Neural cell (in vitro differentiated cells): ENCODE data around the gene HLTF. TPM values are rescaled to one million over a fixed set of nuclear protein-coding genes. Genes with fewer than 3 reads are reported as not detected.

Experiments
- H2AFZ ChIP-seq: fragments of 200-600, 300-800 bp; sonication (generic), shearing (Covaris generic); 2 replicates; pipeline ENCODE4 v1.6.0; 2014; ENCODE audit warnings: low read depth, mild to moderate bottlenecking, antibody characterized with exemption, low read length, moderate library complexity
- H3F3A ChIP-seq: fragments of 200-600 bp; shearing (Covaris generic); 2 replicates; pipeline ENCODE4 v1.6.1; 2016; ENCODE audit warnings: mild to moderate bottlenecking, moderate library complexity, mixed read lengths, antibody characterized with exemption, low read length; ENCODE audit not compliant: insufficient read depth, poor library complexity, severe bottlenecking
- H3K27ac ChIP-seq: fragments of 200-600, 300-800 bp; sonication (generic), shearing (Covaris generic); 2 replicates; pipeline ENCODE4 v1.5.1; 2014; ENCODE audit warnings: mild to moderate bottlenecking, low read length, moderate library complexity
- H3K27me3 ChIP-seq: fragments of 300-800, 200-600 bp; sonication (generic), shearing (Covaris generic); 2 replicates; pipeline ENCODE4 v1.6.0; 2014; ENCODE audit warnings: mild to moderate bottlenecking, low read depth, low read length, moderate library complexity; ENCODE audit not compliant: insufficient read depth
- H3K36me3 ChIP-seq: fragments of 300-800, 200-600 bp; sonication (generic), shearing (Covaris generic); 2 replicates; pipeline ENCODE4 v1.5.1; 2014; ENCODE audit warnings: mild to moderate bottlenecking, antibody characterized with exemption, low read length, moderate library complexity; ENCODE audit not compliant: insufficient read depth
- H3K4me2 ChIP-seq: fragments of 300-800, 200-600 bp; sonication (generic), shearing (Covaris generic); 2 replicates; pipeline ENCODE4 v1.6.0; 2014; ENCODE audit warnings: mild to moderate bottlenecking, low read length
- H3K4me3 ChIP-seq: fragments of 300-800, 200-600 bp; sonication (generic), shearing (Covaris generic); 2 replicates; pipeline ENCODE4 v1.5.1; 2014; ENCODE audit warnings: mild to moderate bottlenecking, low read length, moderate library complexity
- H3K79me2 ChIP-seq: fragments of 200-600 bp; shearing (Covaris generic); replicated peaks from 2 replicates; pipeline ENCODE4 v1.6.0; 2014; ENCODE audit warnings: mild to moderate bottlenecking, low read length, moderate library complexity; ENCODE audit not compliant: insufficient read depth
- H3K9ac ChIP-seq: fragments of 300-800, 200-600 bp; sonication (generic), shearing (Covaris generic); 2 replicates; pipeline ENCODE4 v1.6.1; 2016; ENCODE audit warnings: mild to moderate bottlenecking, low read length, mixed read lengths
- H3K9me2 ChIP-seq: fragments of 200-600 bp; shearing (Covaris generic); 2 replicates; pipeline ENCODE4 v1.6.1; 2016; ENCODE audit warnings: mild to moderate bottlenecking, low read length, mixed read lengths; ENCODE audit not compliant: insufficient read depth
- H3K9me3 ChIP-seq: fragments of 200-600, 300-800 bp; sonication (generic), shearing (Covaris generic); 2 replicates; pipeline ENCODE4 v1.6.1; 2016; ENCODE audit warnings: mild to moderate bottlenecking, mixed run types, low read length, moderate library complexity, mixed read lengths
- H4K20me1 ChIP-seq: fragments of 200-600 bp; shearing (Covaris generic); 2 replicates; pipeline ENCODE4 v1.6.1; 2016; ENCODE audit warnings: mild to moderate bottlenecking, mixed run types; ENCODE audit not compliant: insufficient read depth
- CTCF ChIP-seq: fragments of 450-650 bp; IDR thresholded peaks from 2 replicates; pipeline ENCODE4 v1.5.1; 2014; ENCODE audit warnings: antibody characterized with exemption, mild to moderate bottlenecking, moderate library complexity; ENCODE audit not compliant: poor library complexity, severe bottlenecking
- EP300 ChIP-seq: fragments of 450-650 bp; conservative IDR thresholded peaks from 2 replicates; pipeline ENCODE4 v1.6.1; 2014; ENCODE audit warnings: antibody characterized with exemption, mild to moderate bottlenecking, moderate library complexity; ENCODE audit not compliant: poor library complexity, severe bottlenecking
- EZH2 ChIP-seq: fragments of 200-600, 300-800 bp; shearing (Covaris generic), sonication (generic); IDR thresholded peaks from 2 replicates; pipeline ENCODE4 v1.6.1; 2014; ENCODE audit warnings: antibody characterized with exemption, low read length, borderline replicate concordance, mild to moderate bottlenecking; ENCODE audit not compliant: insufficient read depth, poor library complexity, severe bottlenecking
- MXI1 ChIP-seq: fragments of 450-650 bp; conservative IDR thresholded peaks from 2 replicates; pipeline ENCODE4 v1.6.1; 2014; ENCODE audit warnings: antibody characterized with exemption, mild to moderate bottlenecking; ENCODE audit not compliant: poor library complexity, severe bottlenecking
- POLR2AphosphoS5 ChIP-seq: IDR thresholded peaks from 2 replicates; pipeline ENCODE4 v1.6.1; 2012
- RAD21 ChIP-seq: fragments of 450-650 bp; conservative IDR thresholded peaks from 2 replicates; pipeline ENCODE4 v1.6.1; 2014; ENCODE audit warnings: antibody characterized with exemption, mild to moderate bottlenecking, moderate library complexity
- REST ChIP-seq: IDR thresholded peaks from 2 replicates; pipeline ENCODE4 v1.6.1; 2012; ENCODE audit warnings: borderline replicate concordance
- SMC3 ChIP-seq: fragments of 450-650 bp; conservative IDR thresholded peaks from 2 replicates; pipeline ENCODE4 v1.6.1; 2014; ENCODE audit warnings: antibody characterized with exemption, mild to moderate bottlenecking, moderate library complexity; ENCODE audit not compliant: poor library complexity
- TAF1 ChIP-seq: IDR thresholded peaks from 2 replicates; pipeline ENCODE4 v1.6.1; 2012; ENCODE audit warnings: low read depth
- polyA plus RNA-seq: library from polyadenylated mRNA; depleted of rRNA; stranded (reverse); fragments of >200 nt; gene quantifications from 2 replicates; pipeline ENCODE4 v1.2.3, GENCODE V29; 2014

The HLTF gene
- polyA plus RNA-seq, 1 donor from 2014 or later: 164 TPM

- no peak overlapping the region for H2AFZ ChIP-seq
- TF ChIP-seq REST (no peak), EP300 (no peak), MXI1 (no peak), SMC3 (no peak), TAF1 (no peak)
- H3K4me3 ChIP-seq: no peak overlapping the region
- peaks cover 5% of the 10 kb centered on the region for H3K9me3 ChIP-seq
- no peaks in the 10 kb centered on the region for H3K27me3 ChIP-seq
- no peak overlapping the region for H3K9ac ChIP-seq
- no peak overlapping the region for H3K27ac ChIP-seq
- H3K4me2 ChIP-seq: no peak overlapping the region
- no peaks in the 10 kb centered on the region for H3F3A ChIP-seq
- H3K9me2 ChIP-seq: no peaks in the 10 kb centered on the region
- H3K36me3 ChIP-seq: no peaks in the 10 kb centered on the region
- H4K20me1 ChIP-seq: no peaks in the 10 kb centered on the region
- no peaks in the 10 kb centered on the region for H3K79me2 ChIP-seq
These were observed 4.1 kb upstream of the HLTF start for GRCh38 chr3:149090461-149090860.

GRCh38 chr3:149089395-149089794, 3.1 kb upstream of the HLTF start:
- H3K4me2 ChIP-seq: no peak overlapping the region
- H3K4me3 ChIP-seq: no peak overlapping the region
- peaks cover 10% of the 10 kb centered on the region for H3K79me2 ChIP-seq
- no peaks in the 10 kb centered on the region for H3K9me2 ChIP-seq
- H3K9ac ChIP-seq: no peak overlapping the region
- peaks cover 5% of the 10 kb centered on the region for H3K9me3 ChIP-seq
- TF ChIP-seq RAD21: no peak
- no peaks in the 10 kb centered on the region for H3K27me3 ChIP-seq
- no peak overlapping the region for H3K27ac ChIP-seq
- H3K36me3 ChIP-seq: no peaks in the 10 kb centered on the region
- no peaks in the 10 kb centered on the region for H3F3A ChIP-seq
- no peaks in the 10 kb centered on the region for H4K20me1 ChIP-seq
- H2AFZ ChIP-seq: no peak overlapping the region

- Histone ChIP-seq H2AFZ (no peak overlapping the region), H3K9me3 (peaks cover 5% of the 10 kb centered on the region), H3K27me3 (no peaks in the 10 kb centered on the region), H3K9me2 (no peaks in the 10 kb centered on the region), H3K79me2 (peaks cover 31% of the 10 kb centered on the region), H3K36me3 (no peaks in the 10 kb centered on the region), H4K20me1 (no peaks in the 10 kb centered on the region), H3K4me3 (no peak overlapping the region), H3K9ac (no peak overlapping the region), H3F3A (no peaks in the 10 kb centered on the region), H3K4me2 (no peak overlapping the region), H3K27ac (no peak overlapping the region)
- TF ChIP-seq TAF1: no peak
- no peak for TF ChIP-seq POLR2AphosphoS5
- TF ChIP-seq EP300: no peak
- no peak for TF ChIP-seq MXI1
- TF ChIP-seq EZH2: no peak
- TF ChIP-seq SMC3: no peak
- TF ChIP-seq RAD21: no peak
- no peak for TF ChIP-seq CTCF
- TF ChIP-seq REST: no peak
These were observed 875 bp upstream of the HLTF start for GRCh38 chr3:149087208-149087607.
